ENCODE measurements around the gene PLK4. TPM values are rescaled to one million over a fixed set of nuclear protein-coding genes. Genes with fewer than 3 reads are reported as not detected.
A peak's percentile ranks its signal among the peaks of the same experiment; 100 is the strongest.

The PLK4 gene
- total RNA-seq, 1 experiment from 2014 or later, result 21.4 TPM

DNA sequence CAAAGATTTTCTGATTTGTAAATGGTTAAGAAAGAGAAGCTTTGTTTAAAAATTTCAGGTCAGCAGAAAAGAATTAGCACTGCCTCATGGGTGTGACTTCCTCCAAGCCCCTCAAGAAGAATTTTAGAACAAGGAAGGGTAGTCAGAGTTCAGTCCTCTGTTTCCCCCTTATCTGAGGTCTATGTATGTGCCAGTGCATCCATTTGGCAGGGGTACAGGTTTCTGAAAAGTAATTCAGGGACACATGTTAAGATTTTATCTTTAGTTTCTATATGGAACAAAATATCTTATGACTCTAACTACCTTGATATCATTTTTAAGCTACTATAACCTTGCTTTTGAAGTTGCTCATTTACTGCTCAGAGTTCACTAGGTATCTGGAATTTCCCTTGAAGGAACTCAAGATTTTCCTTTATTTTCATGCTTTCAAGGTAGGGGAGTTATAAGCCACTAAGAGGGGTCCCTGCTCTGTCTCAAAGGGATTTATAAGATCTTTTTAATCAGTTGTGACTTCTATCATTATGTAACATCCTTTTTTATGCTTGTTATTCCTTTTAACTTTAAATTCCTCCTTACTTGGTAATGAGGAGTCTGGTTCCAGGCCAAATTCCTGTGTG lies 24.4 kb upstream of the PLK4 start:
- intact Hi-C loops (cut with micrococcal nuclease; ENCODE audit: unreplicated experiment), result no loop called here
- H3K9me3 ChIP-seq (ENCODE audit: control insufficient read depth, insufficient read depth, low read depth, low read length), result no peaks in the 10 kb centered on the region; the same call in 1 of the 2 replicates
- no TSS peak for BruUV-seq (replicated peaks)
- H3K36me3 ChIP-seq (ENCODE audit: control insufficient read depth, insufficient read depth, low read length), result no peaks in the 10 kb centered on the region
- ATAC-seq (no peak), DNase-seq (ENCODE audit: low read depth, low spot score) (no peak)
- TF ChIP-seq TCF7L2 (IDR thresholded peaks at IDR 0.05; ENCODE audit: low read depth, low read length) (no peak), POLR2AphosphoS5 (IDR thresholded peaks at IDR 0.05; ENCODE audit: low read depth, low read length) (no peak), CTCF (IDR thresholded peaks at IDR 0.05) (no peak), SIN3A (IDR thresholded peaks at IDR 0.05; ENCODE audit: borderline replicate concordance, insufficient read depth, low read depth, low read length) (no peak), REST (IDR thresholded peaks at IDR 0.05; ENCODE audit: insufficient read depth in 1 of 2, low read depth in 2 of 2, low read length in 1 of 2) (no peak)
- H3K27me3 ChIP-seq (ENCODE audit: control insufficient read depth, insufficient read depth, low read length), result no peaks in the 10 kb centered on the region
- H3K27ac ChIP-seq (ENCODE audit: low read length), result peak overlapping the region; percentile 68; the same call in 1 of the 2 replicates
- in situ Hi-C loops (cut with HindIII; ENCODE audit: low pct_unique_long_range_greater_than_20kb, low sequenced_read_pairs), result no loop called here
- ChIA-PET POLR2A (no interaction called here), CTCF (no interaction called here)
- no peak overlapping the region for H3K4me3 ChIP-seq (ENCODE audit: low read depth in 2 of 2, low read length in 2 of 2)
- peaks cover 7% of the 10 kb centered on the region for H3K4me1 ChIP-seq (ENCODE audit: control insufficient read depth, insufficient read depth, low read length)

DNA sequence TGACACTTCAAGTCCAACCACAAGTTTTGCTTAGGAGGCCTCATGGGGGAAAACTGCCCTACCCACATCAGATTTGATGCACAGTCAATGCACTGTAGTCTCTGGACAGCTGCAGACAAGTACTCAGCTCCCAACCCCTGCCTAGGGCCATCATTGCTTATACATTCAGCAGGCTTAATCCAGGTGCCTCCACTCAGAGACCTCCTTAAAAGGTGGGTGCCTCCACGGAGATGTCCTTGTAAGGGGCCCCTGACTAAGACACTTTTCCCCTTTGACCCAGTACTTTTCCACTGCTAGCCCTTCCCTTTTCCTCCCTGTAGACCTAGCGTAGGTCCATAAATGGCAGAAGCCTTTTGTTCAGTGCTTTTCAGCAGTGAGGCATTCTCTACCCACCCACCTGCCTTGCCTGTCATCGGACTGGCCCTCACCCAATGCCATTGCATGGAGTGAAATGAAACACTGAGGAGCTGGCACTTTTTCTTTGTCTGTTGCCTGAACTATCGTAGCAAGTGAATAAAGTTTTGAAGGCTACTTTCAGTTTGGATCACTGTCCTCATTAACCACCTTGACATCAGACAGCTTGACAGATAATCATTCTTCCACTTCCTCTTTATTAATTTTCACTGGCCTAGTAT lies 23.8 kb upstream of the PLK4 start:
- TF ChIP-seq CTCF (IDR thresholded peaks at IDR 0.05) (no peak), REST (IDR thresholded peaks at IDR 0.05; ENCODE audit: insufficient read depth in 1 of 2, low read depth in 2 of 2, low read length in 1 of 2) (no peak), TCF7L2 (IDR thresholded peaks at IDR 0.05; ENCODE audit: low read depth, low read length) (no peak), SIN3A (IDR thresholded peaks at IDR 0.05; ENCODE audit: borderline replicate concordance, insufficient read depth, low read depth, low read length) (no peak), POLR2AphosphoS5 (IDR thresholded peaks at IDR 0.05; ENCODE audit: low read depth, low read length) (no peak)
- ChIA-PET CTCF (no interaction called here), POLR2A (no interaction called here)
- Histone ChIP-seq H3K36me3 (ENCODE audit: control insufficient read depth, insufficient read depth, low read length) (no peaks in the 10 kb centered on the region), H3K27me3 (ENCODE audit: control insufficient read depth, insufficient read depth, low read length) (no peaks in the 10 kb centered on the region), H3K4me1 (ENCODE audit: control insufficient read depth, insufficient read depth, low read length) (peaks cover 7% of the 10 kb centered on the region), H3K9me3 (ENCODE audit: control insufficient read depth, insufficient read depth, low read depth, low read length) (no peaks in the 10 kb centered on the region; the same call in 1 of the 2 replicates), H3K27ac (ENCODE audit: low read length) (peak overlapping the region; percentile 68), H3K4me3 (ENCODE audit: low read depth in 2 of 2, low read length in 2 of 2) (peak overlapping the region; percentile 0 to 28; a peak in 1 of 4 replicates)
- ATAC-seq (peak; percentile 89), DNase-seq (ENCODE audit: low read depth, low spot score) (no peak)
- in situ Hi-C loops (cut with HindIII; ENCODE audit: low pct_unique_long_range_greater_than_20kb, low sequenced_read_pairs), result no loop called here
- no TSS peak for BruUV-seq (replicated peaks)
- intact Hi-C loops (cut with micrococcal nuclease; ENCODE audit: unreplicated experiment), result no loop called here
